ENCODE results near the gene MSMP.

Gene MSMP, protein sequence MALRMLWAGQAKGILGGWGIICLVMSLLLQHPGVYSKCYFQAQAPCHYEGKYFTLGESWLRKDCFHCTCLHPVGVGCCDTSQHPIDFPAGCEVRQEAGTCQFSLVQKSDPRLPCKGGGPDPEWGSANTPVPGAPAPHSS

DNA sequence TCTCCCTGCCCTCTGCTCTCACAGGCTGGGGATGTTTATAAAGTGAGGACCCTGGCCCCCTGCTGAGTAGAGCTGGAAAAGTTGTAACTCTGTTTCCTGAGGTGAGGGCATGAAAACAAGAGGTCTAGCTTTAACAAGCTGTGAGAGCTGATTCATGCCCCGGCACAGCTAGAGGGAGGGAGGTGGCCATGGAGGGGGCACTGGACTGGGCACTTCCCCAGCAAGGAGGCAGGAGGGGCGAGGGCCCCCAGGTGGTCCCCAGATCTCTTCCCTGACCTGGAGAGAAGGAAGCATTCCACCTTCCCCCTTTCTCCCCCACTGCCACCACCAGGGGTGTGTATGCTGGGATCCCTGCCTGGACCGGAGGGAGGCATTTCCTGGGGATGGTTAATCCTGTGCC is at the start of gene MSMP:
MSMP (minus strand) TSS at position 13 of the 400 bp plus-strand sequence. CDS start 147 bp downstream, outside the sequence.
- DNase-seq = no peak

DNA sequence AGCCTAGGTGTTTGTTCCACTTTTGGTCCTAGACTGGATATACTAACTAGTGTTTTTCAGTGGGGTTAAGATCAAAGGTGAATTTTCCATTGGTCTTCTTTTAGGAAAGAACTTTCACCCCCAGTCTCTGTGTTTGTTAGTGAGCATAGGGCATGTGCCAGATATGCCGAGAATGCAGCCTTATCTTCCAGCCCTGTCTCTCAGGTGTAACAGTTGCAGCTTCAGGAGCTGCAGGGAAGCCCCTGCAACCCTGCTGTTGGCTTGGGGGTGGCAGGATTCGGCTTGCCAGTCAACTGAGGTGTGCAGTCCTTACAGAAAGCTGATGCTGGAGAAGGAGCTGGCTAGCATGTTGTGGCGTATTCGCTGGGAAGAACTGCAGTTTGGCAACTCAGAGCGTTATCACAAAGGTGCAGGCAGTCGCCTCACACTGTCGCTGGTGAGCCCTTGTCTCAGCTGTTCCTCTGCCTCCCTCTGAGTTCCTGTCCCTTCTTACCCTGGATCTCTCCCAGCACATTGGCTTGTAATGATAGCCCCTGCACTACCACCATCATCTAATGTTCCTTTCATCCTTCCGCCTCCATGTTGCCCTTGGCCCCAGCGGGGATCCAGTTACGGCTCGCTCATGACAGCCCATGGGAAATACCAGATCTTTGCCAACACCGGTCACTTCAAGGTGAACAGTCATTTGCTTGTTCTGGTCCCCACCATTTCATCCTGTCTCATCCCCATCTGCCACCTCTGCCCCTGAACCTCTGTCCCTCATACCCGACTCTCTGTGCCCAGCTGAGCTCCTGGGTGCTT is 47.5 kb upstream of the MSMP start:
- DNase-seq = no peak

DNA sequence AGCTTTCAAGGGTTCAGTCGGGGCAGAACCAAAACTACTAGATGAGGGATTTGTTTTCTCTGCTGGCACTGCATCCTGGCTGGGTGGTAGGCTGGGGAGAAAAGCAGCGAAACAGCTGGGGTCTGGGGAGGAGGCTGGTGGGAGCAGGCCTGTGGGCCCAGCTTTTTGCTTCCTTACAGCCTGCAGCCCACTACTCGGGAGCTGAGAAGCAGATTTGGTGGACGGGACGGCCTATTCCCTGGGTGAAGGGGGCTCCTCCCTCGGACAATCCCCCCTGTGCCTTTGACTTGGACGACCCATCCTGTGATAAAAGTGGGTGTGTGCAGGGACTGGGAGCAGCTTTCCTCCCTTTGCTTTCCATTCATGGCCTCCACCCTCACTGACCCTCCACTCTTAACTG is 46.5 kb upstream of the MSMP start:
- DNase-seq = no peak

DNA sequence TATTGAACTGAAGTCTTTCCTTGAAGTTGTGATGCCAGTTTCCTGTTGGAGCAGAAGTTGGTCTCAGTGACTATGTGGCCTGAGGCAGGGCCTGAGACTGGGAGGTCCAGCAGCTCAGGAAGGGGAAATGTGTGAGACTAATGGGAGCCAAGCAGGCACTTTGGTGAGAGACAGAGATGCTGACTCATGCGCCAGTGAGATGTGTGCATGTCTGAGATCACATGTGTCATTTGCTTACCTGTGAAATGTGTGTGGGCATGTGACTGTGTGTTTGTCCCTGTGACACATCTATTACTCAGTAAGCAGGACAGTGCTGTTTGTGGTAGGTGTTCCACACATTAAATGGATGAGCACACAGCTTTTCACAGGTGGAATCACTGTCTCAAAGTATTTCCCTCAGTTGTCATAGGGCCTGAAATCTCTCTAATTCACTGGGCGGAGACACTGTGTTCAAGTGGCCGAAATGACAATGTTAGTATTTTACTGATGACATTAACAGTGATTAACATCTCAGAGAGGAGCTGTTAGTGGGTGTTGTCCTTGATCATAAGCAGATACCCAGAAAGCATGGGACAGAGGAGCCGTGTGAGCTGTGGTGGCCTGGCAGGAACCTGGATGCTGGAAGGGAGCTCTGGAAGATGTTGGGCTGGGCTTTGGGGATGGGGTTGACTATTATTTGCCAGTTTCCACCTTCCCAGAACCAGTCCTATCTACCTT is 44.7 kb upstream of the MSMP start:
- DNase-seq = no peak

DNA sequence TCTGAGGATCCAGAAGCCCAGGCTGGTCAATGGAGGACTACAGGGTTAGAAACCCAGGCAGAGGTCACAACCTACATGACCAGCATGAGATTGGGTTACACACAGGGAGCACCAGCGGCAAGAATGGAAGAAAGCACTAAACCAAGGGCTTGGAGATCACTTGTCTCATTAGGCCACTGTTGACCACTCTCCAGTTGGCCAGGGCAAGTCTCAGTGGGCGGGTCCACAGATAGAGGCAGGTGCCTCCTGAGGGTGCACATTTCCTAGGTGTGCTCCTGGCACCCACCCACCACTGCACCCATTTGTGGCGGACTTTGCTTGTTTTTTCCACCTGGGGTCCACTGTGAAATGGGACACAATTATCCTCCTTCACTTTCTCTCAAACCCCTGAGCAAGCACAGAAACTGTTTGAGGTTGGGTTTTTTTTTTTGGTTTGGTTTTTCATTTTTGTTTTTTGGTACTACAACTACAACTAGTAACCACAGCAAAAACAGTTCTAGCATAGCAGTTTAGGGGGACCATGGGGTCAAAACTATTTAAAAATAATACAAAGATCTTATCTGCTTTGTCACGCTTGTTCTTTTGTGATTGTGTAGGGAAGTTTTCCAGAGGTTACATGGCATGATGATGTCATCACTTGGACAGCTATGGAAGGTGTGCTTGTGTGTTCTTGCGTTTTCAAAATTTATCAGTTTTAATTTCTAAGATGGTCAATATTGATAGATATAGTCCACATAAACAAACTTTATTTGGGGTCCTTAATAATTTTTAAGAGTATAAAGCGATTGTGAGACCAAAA is 43.4 kb upstream of the MSMP start:
- no peak for DNase-seq

DNA sequence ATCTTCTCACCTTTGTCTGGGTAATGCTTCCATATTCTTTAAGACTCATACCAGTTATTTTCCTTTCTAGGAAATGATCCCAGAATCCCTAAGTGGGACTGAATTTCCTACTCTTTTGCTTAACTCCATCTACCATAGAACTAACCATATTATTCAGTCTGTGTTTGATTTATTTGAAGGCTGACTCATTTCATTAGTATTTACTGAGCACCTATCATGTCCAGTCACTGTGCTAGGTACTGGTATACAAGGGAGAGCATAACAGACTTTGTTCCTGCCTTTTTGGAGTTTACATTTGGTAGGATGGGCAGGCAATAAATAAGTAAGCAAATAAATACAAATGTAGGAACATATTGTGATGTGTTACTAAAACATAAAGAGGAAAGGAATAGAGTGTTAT is 41.6 kb upstream of the MSMP start:
- DNase-seq = no peak

DNA sequence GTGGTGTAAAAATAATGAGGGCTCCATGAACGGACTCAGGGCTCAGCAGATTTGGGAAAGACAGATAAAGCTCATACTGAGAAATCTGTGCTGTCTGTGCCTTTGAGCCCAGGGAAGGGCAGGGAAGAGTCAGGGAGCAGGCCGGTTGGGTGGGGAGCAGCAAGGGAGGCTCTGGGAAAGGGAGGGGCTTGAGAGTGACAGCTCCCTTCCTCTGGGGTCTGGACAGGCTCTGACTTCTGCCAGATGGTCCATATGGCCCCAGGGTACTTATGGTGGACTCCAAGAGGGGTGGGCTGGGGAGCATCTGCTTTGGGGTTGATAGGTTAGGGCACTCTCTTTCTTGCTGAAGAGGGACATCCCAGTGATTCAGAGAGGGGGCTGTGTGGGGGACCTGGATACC is 39.4 kb upstream of the MSMP start:
- no peak for DNase-seq

DNA sequence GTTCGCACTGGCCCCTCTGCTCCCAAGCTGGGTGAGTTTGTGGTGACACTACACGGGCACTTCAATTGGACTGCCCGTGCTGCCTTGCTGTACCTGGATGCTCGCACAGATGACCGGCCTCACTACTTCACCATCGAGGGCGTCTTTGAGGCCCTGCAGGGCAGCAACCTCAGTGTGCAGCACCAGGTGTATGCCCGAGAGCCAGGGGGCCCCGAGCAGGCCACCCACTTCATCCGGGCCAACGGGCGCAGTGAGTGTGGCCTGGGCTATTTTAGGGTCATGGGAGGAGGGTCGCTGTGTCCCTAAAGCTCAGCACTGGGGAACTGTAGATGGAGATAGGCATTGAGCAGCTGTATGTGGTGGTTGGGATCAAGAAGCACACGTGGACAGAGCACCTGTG is 38.8 kb upstream of the MSMP start:
- DNase-seq = no peak

DNA sequence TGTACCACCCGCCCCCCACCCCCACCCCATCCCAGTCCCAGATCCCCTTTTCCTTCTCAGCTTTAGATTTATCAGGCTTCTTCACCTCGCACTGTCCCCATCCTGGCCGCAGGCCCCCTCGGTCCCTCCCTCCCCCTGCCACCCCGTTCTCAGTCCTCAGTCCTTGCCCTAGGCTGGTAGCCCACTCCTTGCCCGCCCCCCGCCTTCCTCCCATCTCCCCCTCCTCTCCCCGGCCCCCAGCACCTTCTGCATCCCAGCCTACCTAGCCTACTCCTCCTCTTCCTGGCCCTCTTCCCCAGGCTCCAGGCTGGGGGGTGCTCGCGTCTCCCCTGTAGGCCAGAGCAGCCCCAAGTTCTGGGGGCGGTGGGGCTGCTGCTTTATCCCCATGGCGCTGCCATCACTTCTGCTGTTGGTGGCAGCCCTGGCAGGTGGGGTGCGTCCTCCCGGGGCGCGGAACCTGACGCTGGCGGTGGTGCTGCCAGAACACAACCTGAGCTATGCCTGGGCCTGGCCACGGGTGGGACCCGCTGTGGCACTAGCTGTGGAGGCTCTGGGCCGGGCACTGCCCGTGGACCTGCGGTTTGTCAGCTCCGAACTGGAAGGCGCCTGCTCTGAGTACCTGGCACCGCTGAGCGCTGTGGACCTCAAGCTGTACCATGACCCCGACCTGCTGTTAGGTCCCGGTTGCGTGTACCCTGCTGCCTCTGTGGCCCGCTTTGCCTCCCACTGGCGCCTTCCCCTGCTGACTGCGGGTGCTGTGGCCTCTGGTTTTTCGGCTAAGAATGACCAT is 38.1 kb upstream of the MSMP start:
- DNase-seq = no peak

DNA sequence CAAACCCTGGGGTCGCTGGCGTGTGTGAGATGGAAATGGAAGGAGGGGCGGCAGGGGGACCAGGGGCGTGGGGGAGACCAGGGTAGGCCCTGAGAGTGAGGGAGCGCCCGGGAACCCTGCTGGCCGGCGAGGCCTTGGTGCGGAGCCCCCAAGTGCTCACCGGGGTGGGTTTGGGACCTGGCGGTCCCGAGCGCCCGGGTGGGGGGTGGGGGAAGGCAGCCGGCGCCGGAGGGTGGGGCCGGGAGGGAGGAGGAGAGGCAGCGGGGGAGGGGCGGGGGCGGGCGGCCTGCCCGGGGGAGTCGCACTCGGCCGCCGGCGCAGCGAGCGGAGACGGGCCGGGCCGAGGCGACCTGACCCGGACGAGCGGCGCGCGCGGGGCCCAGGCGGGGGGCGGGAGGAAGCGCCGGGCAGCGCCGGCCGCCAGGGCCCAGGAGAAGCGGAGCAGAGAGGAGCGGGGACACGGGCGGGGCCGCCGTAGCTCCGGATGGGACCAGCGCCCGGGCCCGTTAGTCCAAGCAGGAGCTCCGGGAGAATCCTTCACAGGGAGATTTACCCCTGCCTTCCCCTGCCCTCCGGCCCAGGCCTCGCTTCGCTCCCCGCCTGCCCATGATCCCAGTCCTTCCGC is 37.3 kb upstream of the MSMP start, which contains the start of gene NPR2:
NPR2 (plus strand) TSS at position 295 of the 625 bp plus-strand sequence. CDS start 818 bp downstream, outside the sequence.
- no peak for DNase-seq

DNA sequence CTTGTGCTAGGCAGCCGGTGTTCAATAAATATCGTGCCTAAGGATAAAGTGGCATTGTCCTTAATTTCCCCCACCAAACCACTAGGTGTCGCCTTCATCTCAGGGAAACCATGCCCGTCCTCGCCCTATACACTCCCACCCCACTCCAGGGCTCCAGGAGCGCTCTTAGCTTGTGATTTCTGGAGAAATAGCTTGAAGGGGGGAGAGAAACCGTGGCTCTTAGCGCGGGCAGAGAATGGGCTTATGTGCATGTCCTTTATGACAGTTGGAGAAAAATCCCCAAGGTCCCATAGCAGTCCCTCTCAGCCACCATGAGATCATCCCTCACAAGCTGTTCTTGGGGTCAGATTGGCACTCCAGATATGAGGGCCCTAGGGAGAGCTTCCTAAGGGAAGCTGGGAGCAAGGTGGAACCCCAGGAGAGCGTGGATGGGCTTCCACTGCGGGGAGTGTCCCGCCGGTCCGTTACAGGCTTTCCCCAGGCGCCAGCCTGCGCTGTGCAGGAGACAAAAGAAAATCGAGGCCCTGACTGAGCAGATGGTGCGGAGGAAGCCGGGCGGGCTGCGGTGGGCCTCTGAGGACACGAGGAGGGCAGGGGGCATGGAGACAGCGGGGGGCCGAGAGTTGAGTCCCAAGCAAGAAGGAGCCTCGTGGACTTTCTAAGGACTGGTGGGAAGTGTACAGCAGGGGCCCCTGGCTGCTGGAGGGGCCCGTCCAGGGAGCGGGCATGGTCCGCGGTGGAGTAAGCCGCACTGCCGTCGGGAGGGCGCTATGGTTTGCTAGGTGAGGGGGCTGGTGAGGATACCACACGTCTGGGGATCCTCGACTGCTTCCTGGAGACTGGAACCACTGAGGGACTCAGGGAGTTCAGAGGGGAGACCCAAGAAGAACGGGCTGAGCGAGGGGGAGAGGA is 36.6 kb upstream of the MSMP start:
- DNase-seq = peak; percentile 77

DNA sequence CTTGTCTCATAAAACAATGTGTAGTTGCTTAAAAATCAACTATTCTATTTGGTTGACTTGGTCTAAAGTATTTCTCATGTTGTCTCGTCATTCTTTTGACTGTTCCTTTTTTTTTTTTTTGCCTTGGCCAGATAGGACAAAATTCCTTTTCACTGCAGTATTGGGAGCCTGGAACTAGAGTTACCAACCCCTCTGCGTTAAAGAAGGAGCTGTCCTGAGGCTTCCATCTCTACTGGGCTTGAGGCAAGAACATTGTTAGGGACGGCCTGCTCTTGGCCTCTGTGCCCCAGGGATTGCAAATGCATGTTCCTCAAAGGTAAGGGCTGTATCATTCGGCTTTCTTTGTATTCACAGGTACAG is 35.9 kb upstream of the MSMP start:
- DNase-seq = no peak

DNA sequence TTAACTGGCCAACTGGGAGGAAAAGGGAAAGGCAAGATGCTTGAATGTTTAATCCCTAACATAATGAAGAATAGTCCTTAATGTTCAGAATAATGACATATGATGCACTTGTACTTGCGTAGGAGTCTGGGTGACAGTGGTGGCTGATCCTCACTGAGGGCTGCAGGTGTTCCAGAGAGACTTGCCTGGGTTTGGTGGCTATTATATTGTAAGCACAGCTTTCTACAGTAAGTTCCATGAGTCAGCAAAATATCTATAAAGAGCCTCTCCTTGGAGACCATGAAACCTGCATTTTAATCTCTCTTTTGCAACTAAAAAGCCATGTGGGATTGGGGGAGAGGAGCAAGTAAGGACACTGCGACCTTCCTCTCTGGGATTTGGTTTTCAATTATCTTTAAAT is 35.5 kb upstream of the MSMP start:
- DNase-seq = no peak

DNA sequence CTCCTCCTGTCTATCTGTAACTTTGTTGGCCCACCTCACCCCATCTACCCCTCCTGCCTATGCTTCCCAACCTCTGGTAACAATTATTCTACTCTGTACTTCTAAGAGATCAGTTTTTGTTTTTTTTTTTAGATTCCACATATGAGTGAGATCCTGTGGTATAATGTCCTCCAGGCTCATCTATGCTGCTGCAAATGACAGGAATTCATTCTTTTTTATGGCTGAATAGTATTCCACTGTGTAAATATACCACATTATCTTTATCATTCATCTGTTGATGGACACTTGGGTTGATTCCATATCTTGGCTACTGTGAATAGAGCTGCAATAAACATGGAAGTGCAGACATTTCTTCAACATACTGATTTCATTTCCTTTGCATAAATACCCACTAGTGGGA is 29.3 kb upstream of the MSMP start:
- DNase-seq = no peak

DNA sequence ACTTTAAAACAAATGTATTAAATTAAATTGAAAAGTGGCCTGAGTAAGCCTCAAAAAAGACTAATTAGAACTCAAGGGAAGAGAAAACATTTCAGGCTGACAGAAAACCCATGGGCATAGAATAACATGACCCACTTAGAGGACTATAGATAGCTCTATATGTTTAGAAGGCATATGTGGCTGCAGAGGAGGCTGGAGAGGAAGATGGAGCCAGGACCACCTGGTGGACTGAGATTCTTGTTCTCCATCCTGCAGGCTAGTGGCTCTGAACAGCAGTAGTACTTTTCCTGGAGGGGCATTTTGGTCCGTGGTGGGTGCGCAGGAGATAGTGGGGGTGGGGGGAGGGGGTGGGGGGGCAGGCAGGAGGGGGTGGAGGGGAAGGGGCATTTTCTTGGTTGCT is 27.0 kb upstream of the MSMP start:
- DNase-seq = no peak

DNA sequence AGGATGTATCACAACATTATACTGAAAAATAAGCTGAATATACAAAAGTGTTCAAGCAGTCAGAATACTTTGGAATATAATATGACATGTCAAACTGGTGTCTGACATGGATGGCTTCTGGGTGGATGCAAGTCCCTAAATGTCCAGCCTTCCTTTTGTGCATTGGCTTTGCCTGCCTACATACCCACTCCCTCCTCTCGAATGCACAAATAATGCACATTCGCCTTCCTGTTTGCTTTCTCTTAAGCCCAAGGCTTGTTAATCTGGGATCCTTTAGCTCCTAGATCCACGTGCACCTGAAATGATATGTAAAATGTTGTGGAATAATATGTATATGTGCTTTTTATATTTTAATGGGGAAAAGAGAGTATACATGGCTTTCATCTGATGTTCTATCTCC is 24.4 kb upstream of the MSMP start:
- no peak for DNase-seq

DNA sequence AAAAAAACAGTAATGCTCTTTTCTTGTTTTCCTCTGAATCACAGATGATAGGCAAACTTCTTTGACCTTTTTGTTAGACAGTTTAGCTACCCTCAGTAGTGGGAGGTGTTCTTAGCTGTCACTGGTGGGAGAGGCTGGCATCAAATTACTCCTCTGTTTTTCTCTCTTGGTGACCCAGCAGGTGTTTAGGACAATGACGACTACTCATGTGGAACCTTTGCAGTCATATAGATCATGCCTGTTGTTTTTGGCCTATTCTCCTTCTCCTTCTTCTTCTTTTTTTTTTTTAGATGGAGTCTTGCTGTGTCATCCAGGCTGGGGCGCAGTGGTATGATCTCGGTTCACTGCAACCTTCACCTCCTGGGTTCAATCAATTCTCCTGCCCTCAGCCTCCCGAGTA is 21.9 kb upstream of the MSMP start:
- DNase-seq = no peak

DNA sequence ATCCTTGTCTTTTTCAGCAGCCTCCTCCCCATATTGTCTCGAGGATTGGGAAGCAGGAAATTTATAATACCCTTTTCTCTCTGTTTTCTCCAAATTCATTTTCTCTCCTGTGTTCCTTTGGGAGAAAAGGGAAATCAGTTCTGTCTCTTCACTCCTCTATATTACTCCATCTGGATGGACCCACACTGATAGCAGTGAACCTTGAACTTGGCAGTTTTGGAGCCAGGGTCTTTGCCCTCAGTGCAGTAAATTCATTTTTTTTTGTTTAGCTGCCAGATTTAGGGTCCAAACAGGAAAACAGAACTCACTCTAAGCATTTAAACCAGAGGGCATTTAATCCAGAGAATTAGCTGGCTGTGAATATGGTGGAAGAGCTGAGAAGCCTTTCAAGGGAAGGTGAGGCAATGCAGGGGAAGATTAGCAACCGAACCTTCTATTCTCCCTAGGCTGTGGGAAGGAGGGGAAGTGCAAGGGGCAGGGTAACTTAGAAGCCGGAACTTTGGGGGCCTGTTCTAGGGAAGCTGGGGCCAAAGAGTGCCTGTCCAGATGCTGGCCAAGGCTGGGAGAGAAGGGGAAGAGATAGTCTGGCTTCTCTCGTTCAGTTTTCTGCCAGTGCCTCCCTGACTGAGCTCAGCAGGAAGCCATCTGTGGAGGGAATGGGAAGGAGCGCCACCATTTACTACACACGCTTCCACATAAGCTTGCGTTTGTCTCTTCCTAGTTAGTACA is 21.0 kb upstream of the MSMP start:
- DNase-seq = no peak

DNA sequence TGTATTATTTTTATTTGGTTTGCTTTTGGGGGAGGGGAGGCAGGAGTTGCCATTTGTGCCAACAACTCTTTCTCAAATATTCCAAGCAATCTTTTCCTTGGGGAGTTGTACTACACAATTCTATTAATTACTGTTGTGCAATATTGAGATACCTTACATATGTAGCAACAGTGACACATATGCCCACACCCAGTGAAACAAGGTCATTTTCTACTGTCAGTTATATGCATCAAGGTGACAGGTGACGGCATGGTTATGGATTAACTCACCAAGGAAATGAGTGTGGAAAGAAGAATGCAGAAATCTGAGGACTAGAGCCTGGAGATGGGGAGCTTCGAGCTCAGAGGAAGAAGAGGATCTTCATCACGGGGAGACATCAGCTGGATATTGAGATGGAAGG is 17.9 kb upstream of the MSMP start:
- no peak for DNase-seq

DNA sequence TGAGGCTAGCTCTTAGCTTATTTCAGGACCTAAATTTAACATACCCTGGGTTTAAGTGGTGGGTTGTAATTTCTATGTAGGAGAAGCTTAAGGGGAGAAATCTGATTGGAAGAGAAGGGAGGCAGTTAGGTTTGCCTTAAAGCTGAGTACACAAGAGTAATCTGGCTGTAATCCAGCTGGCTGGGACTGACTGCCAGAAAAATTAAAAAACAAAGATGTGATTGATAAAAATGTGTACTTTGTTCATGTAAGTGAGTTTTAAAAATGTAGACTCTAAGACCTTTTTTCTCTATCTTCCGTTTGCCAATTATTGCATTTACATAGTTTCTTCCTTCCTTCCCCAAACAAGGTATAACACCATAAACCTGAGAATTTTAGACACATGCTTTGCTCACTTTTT is 17.5 kb upstream of the MSMP start:
- DNase-seq = no peak
